Measurements from ENCODE around the gene DNM2.

DNM2 gene

DNA sequence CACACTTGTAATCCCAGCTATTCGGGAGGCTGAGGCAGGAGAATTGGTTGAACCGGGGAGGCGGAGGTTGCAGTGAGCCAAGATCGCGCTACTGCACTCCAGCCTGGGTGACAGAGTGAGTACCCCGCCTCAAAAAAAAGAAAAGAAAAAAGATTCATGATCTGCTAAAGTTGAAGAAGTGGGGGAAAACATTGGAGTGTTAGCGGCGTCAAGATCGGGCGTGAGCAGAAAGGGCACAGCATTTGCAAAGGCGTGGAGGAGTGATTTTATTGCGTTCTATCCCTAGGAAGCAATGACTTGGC is 874 bp upstream of the DNM2 start:
- TF ChIP-seq, protein P1, sequence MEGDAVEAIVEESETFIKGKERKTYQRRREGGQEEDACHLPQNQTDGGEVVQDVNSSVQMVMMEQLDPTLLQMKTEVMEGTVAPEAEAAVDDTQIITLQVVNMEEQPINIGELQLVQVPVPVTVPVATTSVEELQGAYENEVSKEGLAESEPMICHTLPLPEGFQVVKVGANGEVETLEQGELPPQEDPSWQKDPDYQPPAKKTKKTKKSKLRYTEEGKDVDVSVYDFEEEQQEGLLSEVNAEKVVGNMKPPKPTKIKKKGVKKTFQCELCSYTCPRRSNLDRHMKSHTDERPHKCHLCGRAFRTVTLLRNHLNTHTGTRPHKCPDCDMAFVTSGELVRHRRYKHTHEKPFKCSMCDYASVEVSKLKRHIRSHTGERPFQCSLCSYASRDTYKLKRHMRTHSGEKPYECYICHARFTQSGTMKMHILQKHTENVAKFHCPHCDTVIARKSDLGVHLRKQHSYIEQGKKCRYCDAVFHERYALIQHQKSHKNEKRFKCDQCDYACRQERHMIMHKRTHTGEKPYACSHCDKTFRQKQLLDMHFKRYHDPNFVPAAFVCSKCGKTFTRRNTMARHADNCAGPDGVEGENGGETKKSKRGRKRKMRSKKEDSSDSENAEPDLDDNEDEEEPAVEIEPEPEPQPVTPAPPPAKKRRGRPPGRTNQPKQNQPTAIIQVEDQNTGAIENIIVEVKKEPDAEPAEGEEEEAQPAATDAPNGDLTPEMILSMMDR (conservative IDR thresholded peaks at IDR 0.05; ENCODE audit: low read depth, low read length) = no peak
- H3K4me3 ChIP-seq (ENCODE audit: low read depth, low read length) = peak overlapping the region; percentile 44
- DNase-seq (ENCODE audit: low read depth) = no peak

GRCh38 chr19:10718205-10719196 is 622 bp downstream of the DNM2 start:
- peak; percentile 51 for DNase-seq (ENCODE audit: low read depth)
- peak overlapping the region; percentile 97 for H3K4me3 ChIP-seq (ENCODE audit: low read depth, low read length)
- TF ChIP-seq, protein P1 (conservative IDR thresholded peaks at IDR 0.05; ENCODE audit: low read depth, low read length) = no peak

DNA sequence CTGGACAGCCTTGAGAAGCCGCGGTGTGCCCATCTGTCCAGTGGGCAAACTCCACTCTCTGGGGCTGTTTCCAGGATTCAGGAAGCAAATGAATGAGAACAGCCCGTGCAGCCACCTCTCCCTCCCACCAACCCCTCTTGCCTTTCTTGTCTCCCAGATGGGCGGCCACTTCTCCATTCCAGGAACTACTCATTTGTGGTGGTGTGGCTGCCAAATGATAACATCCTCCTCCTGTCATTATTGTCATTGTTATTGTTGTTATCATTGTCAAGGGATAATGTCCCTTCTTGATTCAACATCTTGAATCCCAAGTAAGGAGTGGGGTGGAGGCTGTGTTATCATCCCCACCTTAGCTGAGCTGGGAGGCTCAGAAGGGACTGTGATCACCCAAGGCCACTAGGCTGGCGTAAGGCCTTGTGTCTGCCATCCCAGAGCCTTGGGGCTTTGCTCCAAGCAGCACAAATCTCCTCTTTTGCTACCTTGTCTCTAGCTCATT is 1.6 kb downstream of the DNM2 start:
- H3K4me3 ChIP-seq (ENCODE audit: low read depth, low read length) = peak overlapping the region; percentile 97
- DNase-seq (ENCODE audit: low read depth) = no peak
- TF ChIP-seq, protein P1 (conservative IDR thresholded peaks at IDR 0.05; ENCODE audit: low read depth, low read length) = no peak

DNA sequence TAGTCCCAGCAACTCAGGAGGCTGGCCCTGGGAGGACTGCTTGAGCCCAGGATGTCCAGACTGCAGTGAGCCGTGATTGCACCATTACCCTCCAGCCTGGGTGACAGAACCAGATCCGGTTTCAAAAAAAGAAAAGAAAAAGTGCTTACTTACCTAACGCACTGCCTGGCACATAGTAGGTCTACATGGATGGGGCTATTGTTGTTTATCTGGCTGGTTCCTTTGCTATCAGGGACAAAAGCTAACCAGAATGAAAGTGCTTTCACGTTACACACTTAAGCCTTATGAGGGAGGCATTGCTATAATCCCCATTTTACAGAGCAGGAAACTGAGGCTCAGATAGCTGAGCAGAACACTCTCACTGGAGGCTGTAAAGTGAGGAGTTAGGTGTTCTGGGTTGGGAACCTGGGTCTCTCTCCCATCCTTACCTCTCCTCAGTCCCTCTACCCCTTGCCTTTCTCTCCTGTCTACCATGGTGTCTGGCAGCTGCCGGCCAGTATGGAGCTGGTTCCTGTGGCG is 2.8 kb downstream of the DNM2 start:
- DNase-seq (ENCODE audit: low read depth) = no peak
- TF ChIP-seq, protein P1 (conservative IDR thresholded peaks at IDR 0.05; ENCODE audit: low read depth, low read length) = no peak
- H3K4me3 ChIP-seq (ENCODE audit: low read depth, low read length) = no peak overlapping the region

GRCh38 chr19:10723591-10723990 is 5.7 kb downstream of the DNM2 start:
- DNase-seq (ENCODE audit: low read depth) = no peak
- H3K4me3 ChIP-seq (ENCODE audit: low read depth, low read length) = no peak overlapping the region

DNA sequence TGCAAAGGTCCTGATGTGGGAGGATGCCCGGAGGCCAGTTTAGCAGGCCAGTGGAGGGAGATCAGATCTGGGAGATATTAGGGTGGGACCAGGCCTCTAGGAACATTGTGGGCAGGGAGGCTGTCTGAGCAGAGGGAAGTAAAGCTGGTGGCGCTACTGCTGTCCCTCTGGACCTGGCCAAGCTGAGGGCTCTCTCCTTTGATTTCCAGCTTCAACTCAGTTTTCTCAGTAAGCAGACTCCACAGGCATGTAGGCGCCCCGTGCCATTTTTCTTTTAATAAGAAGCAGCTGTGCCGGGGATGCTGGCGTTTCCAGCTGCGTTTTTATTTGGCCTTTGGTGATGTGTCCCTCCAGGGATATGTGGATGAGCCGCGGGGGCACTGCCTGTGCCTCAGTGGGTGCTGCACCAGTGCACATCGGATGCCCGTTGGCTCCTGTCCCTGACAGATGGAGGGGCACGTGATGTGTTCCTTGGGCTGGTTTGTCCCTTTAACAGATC is 6.7 kb downstream of the DNM2 start:
- peak; percentile 19 for DNase-seq (ENCODE audit: low read depth)
- no peak overlapping the region for H3K4me3 ChIP-seq (ENCODE audit: low read depth, low read length)
- TF ChIP-seq, protein P1 (conservative IDR thresholded peaks at IDR 0.05; ENCODE audit: low read depth, low read length) = no peak

More at GRCh38 chr19:10723591-10723990, 5.7 kb downstream of the DNM2 start:
- TF ChIP-seq, protein P1 (conservative IDR thresholded peaks at IDR 0.05; ENCODE audit: low read depth, low read length) = no peak
